ENCODE measurements around the gene TMPRSS5.

The TMPRSS5 gene

DNA sequence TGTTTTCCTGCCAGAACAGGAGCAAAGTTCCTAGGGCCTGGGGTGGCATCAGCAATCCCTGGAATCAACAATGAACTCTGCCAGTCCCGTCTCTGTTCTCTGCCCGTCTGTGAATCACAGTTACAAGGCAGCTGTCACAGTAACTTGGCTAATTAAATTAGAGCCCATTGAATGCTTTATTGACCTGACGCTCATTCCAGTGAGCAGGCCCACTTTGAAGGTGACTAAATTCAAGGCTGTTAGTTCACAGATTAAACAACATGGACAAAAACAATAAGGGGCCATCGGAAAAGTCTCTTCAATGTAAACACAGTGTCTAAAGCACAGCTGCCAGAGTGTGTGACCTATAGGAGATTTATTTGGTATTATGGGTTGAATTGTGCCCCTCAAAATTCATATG is 17.7 kb upstream of the TMPRSS5 start:
- no peak for TF ChIP-seq RAD21 (IDR thresholded peaks at IDR 0.05; ENCODE audit: low read depth)
- TF ChIP-seq TCF12 (IDR thresholded peaks at IDR 0.05; ENCODE audit: low read depth), result no peak
- no peak for TF ChIP-seq CREB1 (IDR thresholded peaks at IDR 0.05; ENCODE audit: low read depth)
- no peak for TF ChIP-seq ZBTB7A (IDR thresholded peaks at IDR 0.05; ENCODE audit: low read depth)
- TF ChIP-seq TAF1 (IDR thresholded peaks at IDR 0.05; ENCODE audit: low read depth), result no peak
- TF ChIP-seq FOXM1 (IDR thresholded peaks at IDR 0.05; ENCODE audit: borderline replicate concordance, low read depth), result no peak
- TF ChIP-seq CEBPB (IDR thresholded peaks at IDR 0.05), result no peak
- TF ChIP-seq, protein P1, sequence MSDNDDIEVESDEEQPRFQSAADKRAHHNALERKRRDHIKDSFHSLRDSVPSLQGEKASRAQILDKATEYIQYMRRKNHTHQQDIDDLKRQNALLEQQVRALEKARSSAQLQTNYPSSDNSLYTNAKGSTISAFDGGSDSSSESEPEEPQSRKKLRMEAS (IDR thresholded peaks at IDR 0.05), result no peak
- no peak for TF ChIP-seq EP300 (IDR thresholded peaks at IDR 0.05; ENCODE audit: borderline replicate concordance)
- TF ChIP-seq NFIC (IDR thresholded peaks at IDR 0.05), result no peak
- TF ChIP-seq, protein P2, sequence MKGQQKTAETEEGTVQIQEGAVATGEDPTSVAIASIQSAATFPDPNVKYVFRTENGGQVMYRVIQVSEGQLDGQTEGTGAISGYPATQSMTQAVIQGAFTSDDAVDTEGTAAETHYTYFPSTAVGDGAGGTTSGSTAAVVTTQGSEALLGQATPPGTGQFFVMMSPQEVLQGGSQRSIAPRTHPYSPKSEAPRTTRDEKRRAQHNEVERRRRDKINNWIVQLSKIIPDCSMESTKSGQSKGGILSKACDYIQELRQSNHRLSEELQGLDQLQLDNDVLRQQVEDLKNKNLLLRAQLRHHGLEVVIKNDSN (IDR thresholded peaks at IDR 0.05), result no peak
- TF ChIP-seq TEAD4 (IDR thresholded peaks at IDR 0.05), result no peak

DNA sequence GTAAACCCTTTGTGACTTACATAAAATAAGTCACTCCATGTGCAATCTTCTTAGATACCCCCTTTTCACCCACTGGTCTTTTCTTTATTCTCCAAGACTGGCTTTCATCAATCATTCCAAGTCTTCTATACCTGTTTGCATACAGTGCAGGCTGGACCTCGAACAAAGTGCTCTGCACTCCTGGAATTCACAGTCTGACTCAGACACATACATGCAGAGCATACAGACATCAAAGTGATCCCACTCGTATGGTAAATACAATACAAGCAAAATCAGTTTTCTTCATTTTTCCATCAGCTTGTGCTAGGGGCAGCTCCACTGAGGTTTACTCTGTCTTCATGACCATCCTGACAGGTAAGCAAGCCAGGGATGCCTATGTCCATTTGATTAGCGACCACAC is 16.8 kb upstream of the TMPRSS5 start:
- TF ChIP-seq, protein P1 (IDR thresholded peaks at IDR 0.05), result no peak
- no peak for TF ChIP-seq EGR1 (IDR thresholded peaks at IDR 0.05)
- TF ChIP-seq RAD21 (IDR thresholded peaks at IDR 0.05; ENCODE audit: low read depth), result no peak
- no peak for TF ChIP-seq TCF12 (IDR thresholded peaks at IDR 0.05; ENCODE audit: low read depth)
- TF ChIP-seq CREB1 (IDR thresholded peaks at IDR 0.05; ENCODE audit: low read depth), result no peak
- TF ChIP-seq, protein P3, sequence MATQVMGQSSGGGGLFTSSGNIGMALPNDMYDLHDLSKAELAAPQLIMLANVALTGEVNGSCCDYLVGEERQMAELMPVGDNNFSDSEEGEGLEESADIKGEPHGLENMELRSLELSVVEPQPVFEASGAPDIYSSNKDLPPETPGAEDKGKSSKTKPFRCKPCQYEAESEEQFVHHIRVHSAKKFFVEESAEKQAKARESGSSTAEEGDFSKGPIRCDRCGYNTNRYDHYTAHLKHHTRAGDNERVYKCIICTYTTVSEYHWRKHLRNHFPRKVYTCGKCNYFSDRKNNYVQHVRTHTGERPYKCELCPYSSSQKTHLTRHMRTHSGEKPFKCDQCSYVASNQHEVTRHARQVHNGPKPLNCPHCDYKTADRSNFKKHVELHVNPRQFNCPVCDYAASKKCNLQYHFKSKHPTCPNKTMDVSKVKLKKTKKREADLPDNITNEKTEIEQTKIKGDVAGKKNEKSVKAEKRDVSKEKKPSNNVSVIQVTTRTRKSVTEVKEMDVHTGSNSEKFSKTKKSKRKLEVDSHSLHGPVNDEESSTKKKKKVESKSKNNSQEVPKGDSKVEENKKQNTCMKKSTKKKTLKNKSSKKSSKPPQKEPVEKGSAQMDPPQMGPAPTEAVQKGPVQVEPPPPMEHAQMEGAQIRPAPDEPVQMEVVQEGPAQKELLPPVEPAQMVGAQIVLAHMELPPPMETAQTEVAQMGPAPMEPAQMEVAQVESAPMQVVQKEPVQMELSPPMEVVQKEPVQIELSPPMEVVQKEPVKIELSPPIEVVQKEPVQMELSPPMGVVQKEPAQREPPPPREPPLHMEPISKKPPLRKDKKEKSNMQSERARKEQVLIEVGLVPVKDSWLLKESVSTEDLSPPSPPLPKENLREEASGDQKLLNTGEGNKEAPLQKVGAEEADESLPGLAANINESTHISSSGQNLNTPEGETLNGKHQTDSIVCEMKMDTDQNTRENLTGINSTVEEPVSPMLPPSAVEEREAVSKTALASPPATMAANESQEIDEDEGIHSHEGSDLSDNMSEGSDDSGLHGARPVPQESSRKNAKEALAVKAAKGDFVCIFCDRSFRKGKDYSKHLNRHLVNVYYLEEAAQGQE (IDR thresholded peaks at IDR 0.05; ENCODE audit: low read depth), result no peak
- TF ChIP-seq TAF1 (IDR thresholded peaks at IDR 0.05; ENCODE audit: low read depth), result no peak
- no peak for TF ChIP-seq NFIC (IDR thresholded peaks at IDR 0.05)
- TF ChIP-seq FOXM1 (IDR thresholded peaks at IDR 0.05; ENCODE audit: borderline replicate concordance, low read depth), result no peak
- TF ChIP-seq, protein P2 (IDR thresholded peaks at IDR 0.05), result no peak
- TF ChIP-seq YY1 (IDR thresholded peaks at IDR 0.05; ENCODE audit: low read depth), result no peak
- no peak for TF ChIP-seq EP300 (IDR thresholded peaks at IDR 0.05; ENCODE audit: borderline replicate concordance)
- no peak for TF ChIP-seq TEAD4 (IDR thresholded peaks at IDR 0.05)
- TF ChIP-seq ZBTB7A (IDR thresholded peaks at IDR 0.05; ENCODE audit: low read depth), result no peak
- no peak for TF ChIP-seq CEBPB (IDR thresholded peaks at IDR 0.05)

DNA sequence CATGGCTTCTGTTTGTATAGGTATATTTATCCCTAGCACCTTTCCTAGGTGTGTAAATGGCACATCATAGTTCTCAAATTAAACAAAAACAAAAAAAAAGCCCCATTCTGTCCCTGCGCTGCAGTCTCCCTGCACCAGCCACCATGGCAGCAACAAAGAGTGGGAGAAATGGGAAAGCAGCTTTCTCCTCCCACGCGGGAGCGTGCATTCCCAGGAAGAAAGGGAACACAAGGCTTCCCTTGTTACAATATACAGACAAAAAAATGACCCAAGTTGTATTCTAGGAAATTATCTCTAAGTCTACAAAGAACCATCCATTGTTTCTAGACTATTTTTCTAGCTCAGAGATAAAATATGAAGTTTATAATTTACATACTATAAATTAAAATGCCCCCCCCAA is 16.1 kb upstream of the TMPRSS5 start:
- TF ChIP-seq YY1 (IDR thresholded peaks at IDR 0.05; ENCODE audit: low read depth) (no peak), FOXM1 (IDR thresholded peaks at IDR 0.05; ENCODE audit: borderline replicate concordance, low read depth) (no peak), RAD21 (IDR thresholded peaks at IDR 0.05; ENCODE audit: low read depth) (no peak), NFIC (IDR thresholded peaks at IDR 0.05) (no peak)
- TF ChIP-seq, protein P1 (IDR thresholded peaks at IDR 0.05), result no peak
- TF ChIP-seq, protein P3 (IDR thresholded peaks at IDR 0.05; ENCODE audit: low read depth), result no peak

DNA sequence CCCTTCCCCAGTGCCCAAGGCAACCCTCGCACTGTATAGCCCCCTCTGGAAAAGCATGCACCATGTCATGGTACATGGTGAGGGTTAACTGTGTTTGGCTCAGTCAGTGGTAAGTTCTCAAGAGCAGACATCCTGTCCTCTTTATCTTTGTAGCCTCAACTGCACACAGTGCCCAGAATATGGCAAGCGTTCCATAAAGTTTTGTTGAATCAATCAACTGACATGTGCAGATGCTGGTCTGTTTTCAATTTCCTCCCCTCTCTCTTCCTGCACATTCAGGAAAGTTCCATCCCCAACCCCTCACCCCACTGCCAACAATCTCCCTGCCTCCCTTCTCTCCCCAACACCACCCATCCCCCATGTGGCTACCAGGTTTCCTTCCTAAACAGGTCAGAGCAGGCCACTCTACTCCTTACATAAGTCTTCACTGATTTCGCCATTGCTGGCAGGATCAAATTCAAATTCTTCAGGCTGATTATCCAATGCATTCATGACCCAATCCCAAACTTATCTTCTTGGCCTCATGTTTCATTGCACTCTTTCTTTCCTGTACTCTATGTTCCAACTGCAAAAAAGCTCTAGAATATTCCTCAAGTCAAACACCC is 15.5 kb upstream of the TMPRSS5 start:
- TF ChIP-seq NFIC (IDR thresholded peaks at IDR 0.05) (no peak), YY1 (IDR thresholded peaks at IDR 0.05; ENCODE audit: low read depth) (no peak), EP300 (IDR thresholded peaks at IDR 0.05; ENCODE audit: borderline replicate concordance) (no peak), CEBPB (IDR thresholded peaks at IDR 0.05) (no peak), TEAD4 (IDR thresholded peaks at IDR 0.05) (no peak), TCF12 (IDR thresholded peaks at IDR 0.05; ENCODE audit: low read depth) (no peak)

DNA sequence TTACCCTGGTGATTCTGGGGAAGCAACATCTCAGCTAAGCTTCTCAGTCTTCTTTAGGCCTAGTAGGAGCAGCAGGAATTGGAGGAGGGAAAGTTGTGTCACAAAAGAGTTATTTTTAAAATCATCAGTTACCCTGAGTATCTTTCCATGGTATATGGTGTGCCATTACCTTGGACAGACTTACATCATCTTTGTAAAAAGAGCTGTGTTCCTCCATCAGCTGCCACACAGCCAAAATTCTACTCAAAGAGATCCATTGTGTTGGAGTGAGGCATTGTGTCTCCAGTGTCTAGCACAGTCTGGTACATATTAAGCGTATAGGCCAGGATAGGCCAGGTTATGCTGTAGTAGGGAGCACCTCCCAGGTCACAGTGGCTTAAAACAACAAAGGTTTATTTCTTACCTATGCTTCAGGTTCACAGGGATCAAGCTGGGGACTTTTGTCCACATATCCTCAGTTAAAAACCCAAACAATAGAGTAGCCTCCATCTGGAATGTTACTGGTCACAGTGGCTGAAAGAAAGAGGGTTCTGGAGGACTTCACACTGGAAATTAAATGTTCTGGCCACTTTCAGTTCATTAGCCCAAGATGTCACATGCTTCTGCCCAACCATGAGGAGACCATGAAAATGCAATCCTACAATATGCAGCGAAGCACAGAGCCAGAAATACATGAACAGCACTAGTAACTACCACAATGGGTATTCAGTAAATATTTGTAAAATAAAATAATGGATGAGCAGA is 9.9 kb upstream of the TMPRSS5 start:
- TF ChIP-seq RAD21 (IDR thresholded peaks at IDR 0.05; ENCODE audit: low read depth), result no peak

DNA sequence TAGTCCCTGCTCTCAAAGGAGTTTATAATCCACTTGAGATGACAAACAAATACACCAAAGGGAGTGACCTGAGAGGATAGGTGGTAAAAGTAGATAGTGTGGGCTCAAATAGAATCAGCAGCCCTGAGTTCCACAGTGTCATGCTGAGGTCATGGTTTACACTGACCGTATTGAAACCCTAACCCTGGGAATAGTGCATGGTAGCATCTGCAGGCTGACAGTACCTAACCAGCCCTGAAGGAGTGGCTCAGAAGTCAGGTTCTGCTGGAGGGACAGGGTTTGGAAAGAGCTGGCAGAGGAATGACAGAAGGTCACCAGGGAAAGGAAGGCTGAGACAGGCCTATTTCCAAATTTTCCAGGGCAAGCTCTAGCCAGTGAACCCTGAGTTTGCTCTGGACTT is 9.2 kb upstream of the TMPRSS5 start:
- TF ChIP-seq TAF1 (IDR thresholded peaks at IDR 0.05; ENCODE audit: low read depth), result no peak
- no peak for TF ChIP-seq YY1 (IDR thresholded peaks at IDR 0.05; ENCODE audit: low read depth)
- no peak for TF ChIP-seq TCF12 (IDR thresholded peaks at IDR 0.05; ENCODE audit: low read depth)
- TF ChIP-seq FOXM1 (IDR thresholded peaks at IDR 0.05; ENCODE audit: borderline replicate concordance, low read depth), result no peak
- TF ChIP-seq TEAD4 (IDR thresholded peaks at IDR 0.05), result no peak
- no peak for TF ChIP-seq ZBTB7A (IDR thresholded peaks at IDR 0.05; ENCODE audit: low read depth)
- TF ChIP-seq CREB1 (IDR thresholded peaks at IDR 0.05; ENCODE audit: low read depth), result no peak
- TF ChIP-seq, protein P2 (IDR thresholded peaks at IDR 0.05), result no peak
- no peak for TF ChIP-seq RAD21 (IDR thresholded peaks at IDR 0.05; ENCODE audit: low read depth)
- TF ChIP-seq NFIC (IDR thresholded peaks at IDR 0.05), result no peak
- TF ChIP-seq EGR1 (IDR thresholded peaks at IDR 0.05), result no peak
- no peak for TF ChIP-seq CEBPB (IDR thresholded peaks at IDR 0.05)
- TF ChIP-seq, protein P1 (IDR thresholded peaks at IDR 0.05), result no peak
- no peak for TF ChIP-seq EP300 (IDR thresholded peaks at IDR 0.05; ENCODE audit: borderline replicate concordance)
- TF ChIP-seq, protein P3 (IDR thresholded peaks at IDR 0.05; ENCODE audit: low read depth), result no peak

Measured in Ishikawa (cell line).